C4-2B (cell line): ENCODE results near the gene MEGF10.

ENCODE experiments used
- ZFX ChIP-seq: fragments of 450-650 bp; IDR thresholded peaks from 2 replicates; pipeline ENCODE4 v1.6.1; 2017
- TF ChIP-seq, protein P1 (sequence below): fragments of 450-650 bp; conservative IDR thresholded peaks from 2 replicates; pipeline ENCODE4 v1.5.1; 2017; ENCODE audit warnings: mild to moderate bottlenecking

DNA sequence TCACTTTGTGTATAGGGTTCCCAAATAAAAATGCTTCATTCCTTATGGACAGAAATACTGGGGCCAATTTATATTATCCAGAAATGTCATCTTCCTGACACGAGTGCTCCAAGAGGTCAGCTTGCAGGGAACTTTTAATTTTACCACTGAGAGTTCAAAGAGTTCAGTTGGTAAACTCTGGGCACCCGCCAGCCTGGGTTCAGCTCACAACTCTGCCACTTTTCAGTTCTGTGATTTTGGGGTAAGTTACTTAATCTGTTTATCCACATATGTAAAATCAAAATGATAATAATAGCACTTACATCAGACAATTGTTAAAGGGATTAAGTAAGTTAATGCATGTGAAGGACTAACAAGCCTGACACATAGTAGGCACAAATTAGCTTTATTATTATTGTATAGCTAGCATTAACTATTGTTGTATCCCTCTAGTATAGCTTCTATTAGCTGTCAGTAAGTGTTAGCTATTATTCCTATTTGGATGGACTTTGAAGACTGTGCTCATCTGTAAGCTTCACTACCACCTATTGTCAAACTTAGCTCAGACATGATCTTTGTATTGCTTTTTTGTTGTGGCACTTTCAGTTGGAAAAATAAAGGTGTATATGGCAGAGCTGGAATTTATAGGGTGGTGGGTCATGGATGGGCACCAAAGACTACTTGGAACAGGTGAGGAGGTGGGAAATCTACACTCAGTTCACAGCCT is 1.6 kb downstream of the MEGF10 start:
- TF ChIP-seq, protein P1, sequence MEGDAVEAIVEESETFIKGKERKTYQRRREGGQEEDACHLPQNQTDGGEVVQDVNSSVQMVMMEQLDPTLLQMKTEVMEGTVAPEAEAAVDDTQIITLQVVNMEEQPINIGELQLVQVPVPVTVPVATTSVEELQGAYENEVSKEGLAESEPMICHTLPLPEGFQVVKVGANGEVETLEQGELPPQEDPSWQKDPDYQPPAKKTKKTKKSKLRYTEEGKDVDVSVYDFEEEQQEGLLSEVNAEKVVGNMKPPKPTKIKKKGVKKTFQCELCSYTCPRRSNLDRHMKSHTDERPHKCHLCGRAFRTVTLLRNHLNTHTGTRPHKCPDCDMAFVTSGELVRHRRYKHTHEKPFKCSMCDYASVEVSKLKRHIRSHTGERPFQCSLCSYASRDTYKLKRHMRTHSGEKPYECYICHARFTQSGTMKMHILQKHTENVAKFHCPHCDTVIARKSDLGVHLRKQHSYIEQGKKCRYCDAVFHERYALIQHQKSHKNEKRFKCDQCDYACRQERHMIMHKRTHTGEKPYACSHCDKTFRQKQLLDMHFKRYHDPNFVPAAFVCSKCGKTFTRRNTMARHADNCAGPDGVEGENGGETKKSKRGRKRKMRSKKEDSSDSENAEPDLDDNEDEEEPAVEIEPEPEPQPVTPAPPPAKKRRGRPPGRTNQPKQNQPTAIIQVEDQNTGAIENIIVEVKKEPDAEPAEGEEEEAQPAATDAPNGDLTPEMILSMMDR = no peak
- no peak for TF ChIP-seq ZFX
